Gastrocnemius medialis (tissue), 4 donors: ENCODE measurements around the gene KIR2DL1.

Experiments used
- CTCF ChIP-seq, 5 experiments: fragments of 450-650 bp in 3 of 5; fragments of 200-600 bp in 2 of 5; sonication (generic) in 2 of 5; IDR thresholded peaks in 4 of 5; conservative IDR thresholded peaks in 1 of 5; 1 replicate in 4 of 5; 2 replicates in 1 of 5; pipeline ENCODE4 v1.5.1; 2016 to 2019; ENCODE audit warnings: antibody characterized with exemption in 5 of 5, mild to moderate bottlenecking in 3 of 5, moderate library complexity in 3 of 5
- POLR2A ChIP-seq, 2 donors: fragments of 450-650 bp; IDR thresholded peaks; one replicate each; pipeline ENCODE4 v1.6.1; 2017; ENCODE audit warnings: antibody characterized with exemption in 2 of 2, mild to moderate bottlenecking in 2 of 2, moderate library complexity in 2 of 2

GRCh38 chr19:54728167-54728566 is 41.4 kb upstream of the KIR2DL1 start:
- TF ChIP-seq CTCF (IDR thresholded peaks at IDR 0.05 in 4 of 5, conservative IDR thresholded peaks at IDR 0.05 in 1 of 5): no peak
- TF ChIP-seq POLR2A (IDR thresholded peaks at IDR 0.05): no peak
